GM12865 (cell line): ENCODE data around the gene SQOR.
A peak's percentile ranks its signal among the peaks of the same experiment; 100 is the strongest.

Experiments used
- DNase-seq: peaks from one replicate; pipeline ENCODE4 v3.0.0; 2010; ENCODE audit warnings: low read depth
- H3K4me3 ChIP-seq: 2 replicates; pipeline ENCODE4 v1.5.1; 2011; ENCODE audit warnings: mild to moderate bottlenecking, low read depth, low read length, control low read depth
- CTCF ChIP-seq: IDR thresholded peaks from 2 replicates; pipeline ENCODE4 v1.5.1; 2011; ENCODE audit warnings: low read length, control low read depth, low read depth, inconsistent platforms; ENCODE audit not compliant: insufficient read depth; ENCODE audit errors: missing control alignments

Gene SQOR

GRCh38 chr15:45634432-45635190 is at the start of gene SQOR:
Gene SQOR, plus strand, starts transcription at chr15:45635029. Its CDS starts 23,895 bp downstream, at chr15:45658924.
- H3K4me3 ChIP-seq: peak within 1 kb of the TSS; percentile 77
- TF ChIP-seq CTCF: no peak
- peak; percentile 93 for DNase-seq

GRCh38 chr15:45585069-45585791 is 49.6 kb upstream of the SQOR start:
- no peak overlapping the region for H3K4me3 ChIP-seq
- no peak for DNase-seq
- TF ChIP-seq CTCF: no peak

GRCh38 chr15:45586125-45586524 is 48.7 kb upstream of the SQOR start:
- no peak for DNase-seq
- no peak for TF ChIP-seq CTCF
- peak overlapping the region; percentile 69 for H3K4me3 ChIP-seq

- no peak for TF ChIP-seq CTCF
- H3K4me3 ChIP-seq: peak overlapping the region; percentile 69
- no peak for DNase-seq
These were observed 48.2 kb upstream of the SQOR start for GRCh38 chr15:45586601-45587094.

- DNase-seq: peak; percentile 95
- no peak for TF ChIP-seq CTCF
- H3K4me3 ChIP-seq: peak within 1 kb of the TSS; percentile 69
These were observed 47.5 kb upstream of the SQOR start, which contains the start of gene BLOC1S6 for GRCh38 chr15:45587095-45587862. Gene BLOC1S6, plus strand, starts transcription at chr15:45587379. Its CDS starts 65 bp downstream, at chr15:45587444.

- no peak for DNase-seq
- no peak for TF ChIP-seq CTCF
- H3K4me3 ChIP-seq: peak overlapping the region; percentile 69
These were observed 47.0 kb upstream of the SQOR start for GRCh38 chr15:45587863-45588170.
